ENCODE results near the gene BMP10. TPM values are rescaled to one million over a fixed set of nuclear protein-coding genes. Genes with fewer than 3 reads are reported as not detected.
A peak's percentile ranks its signal among the peaks of the same experiment; 100 is the strongest.

Gene BMP10
- total and polyA plus RNA-seq, 2 of the 8 experiments (the other 6 are each of a cell fraction or from before 2014, with no cell fraction given) = not detected

GRCh38 chr2:68907232-68907919 is 36.2 kb upstream of the BMP10 start:
- no peaks in the 10 kb centered on the region for H3K23me2 ChIP-seq (ENCODE audit: low read depth, low read length)
- ChIA-PET CTCF (ENCODE audit: partially characterized antibody) (interaction anchor here (0.7 to 4.4 kb wide), 19 partner anchors 9 to 446 kb away, joined by 3 to 25 read pairs (median 6); no protein-coding TSS in a partner anchor), POLR2A (ENCODE audit: partially characterized antibody) (interaction anchor here (1.4 to 1.6 kb wide), 2 partner anchors 9 to 440 kb away, joined by 4 to 5 read pairs; partner anchors contain the start of genes APLF and FBXO48)
- no peak overlapping the region for H3K27ac ChIP-seq (ENCODE audit: low read depth, low read length)
- H3K4me1 ChIP-seq (replicated peaks in 1 of 4; ENCODE audit: control insufficient read depth in 3 of 4, insufficient read depth in 4 of 4, low read length in 3 of 4) = peaks cover 0 to 7% (median 4%) of the 10 kb centered on the region in 4 experiments; a peak in 4 of 7 replicates
- no peak overlapping the region for H2BK20ac ChIP-seq (ENCODE audit: low read length)
- no peaks in the 10 kb centered on the region for H4K20me1 ChIP-seq (replicated peaks in 1 of 2; ENCODE audit: control insufficient read depth in 1 of 2, insufficient read depth in 2 of 2, low read length in 2 of 2)
- H4K5ac ChIP-seq (ENCODE audit: insufficient read length, low read depth, low read length) = no peak overlapping the region
- H3K27me3 ChIP-seq (replicated peaks in 1 of 4; ENCODE audit: control insufficient read depth in 3 of 4, extremely low read depth in 1 of 4, insufficient read depth in 3 of 4, low read length in 3 of 4) = no peaks in the 10 kb centered on the region
- H4K91ac ChIP-seq (replicated peaks; ENCODE audit: insufficient read length, low read length) = no peak overlapping the region
- no peak overlapping the region for H2AFZ ChIP-seq (ENCODE audit: low read length)
- no peaks in the 10 kb centered on the region for H3K79me2 ChIP-seq (ENCODE audit: control insufficient read depth in 1 of 2, insufficient read depth in 2 of 2, low read length in 2 of 2)
- no peak overlapping the region; a peak in 1 of 7 replicates for H3K9ac ChIP-seq (replicated peaks in 1 of 4; ENCODE audit: extremely low read depth in 1 of 4, low read depth in 3 of 4, low read length in 3 of 4)
- peak overlapping the region; percentile 20; the same call in 1 of the 2 replicates for H2AK5ac ChIP-seq (ENCODE audit: low read depth, low read length)
- H3K36me3 ChIP-seq (ENCODE audit: control insufficient read depth in 2 of 4, insufficient read depth in 4 of 4, low read length in 3 of 4) = no peaks in the 10 kb centered on the region
- TF ChIP-seq CREB1 (IDR thresholded peaks at IDR 0.05) (no peak), HDAC6 (IDR thresholded peaks at IDR 0.05; ENCODE audit: low read depth, low read length) (no peak), CBX5 (IDR thresholded peaks at IDR 0.05; ENCODE audit: low read depth, low read length) (no peak), SIX5 (IDR thresholded peaks at IDR 0.05; ENCODE audit: low read depth, low read length) (no peak), YY1 (IDR thresholded peaks at IDR 0.05; ENCODE audit: low read depth, low read length) (no peak), EP300 (IDR thresholded peaks at IDR 0.05; ENCODE audit: borderline replicate concordance in 1 of 2, low read depth in 2 of 2, low read length in 2 of 2) (no peak), SIN3A (conservative IDR thresholded peaks at IDR 0.05 in 1 of 2, IDR thresholded peaks at IDR 0.05 in 1 of 2; ENCODE audit: low read depth in 1 of 2, low read length in 2 of 2) (no peak), SP4 (IDR thresholded peaks at IDR 0.05; ENCODE audit: low read length) (no peak), ASH2L (IDR thresholded peaks at IDR 0.05; ENCODE audit: low read length) (no peak)
- H2BK15ac ChIP-seq (ENCODE audit: low read length) = no peak overlapping the region
- H2BK12ac ChIP-seq (ENCODE audit: low read depth, low read length) = no peak overlapping the region; the same call in 1 of the 2 replicates
- H3K23ac ChIP-seq (ENCODE audit: insufficient read length) = no peak overlapping the region
- no peak overlapping the region for H4K8ac ChIP-seq (ENCODE audit: extremely low read depth, insufficient read depth, low read length)
- no peak for DNase-seq (ENCODE audit: low read depth in 1 of 2, low spot score in 2 of 2)
- no peak overlapping the region for H3K4ac ChIP-seq (replicated peaks; ENCODE audit: insufficient read length, low read depth, low read length)
- no peak overlapping the region for H3K14ac ChIP-seq (ENCODE audit: insufficient read length)
- WGBS, 2 experiments (ENCODE audit: extremely low coverage in 1 of 2, insufficient coverage in 1 of 2, insufficient read length in 1 of 2, insufficient replicate concordance in 2 of 2, low coverage in 1 of 2, low lambda C conversion rate in 2 of 2, missing lambda C conversion rate in 1 of 2) = 84% methylated on average over 5 of the region's 5 CpGs; no CpG with 5 or more reads in 1 of the 2 experiments
- FAIRE-seq = no peak
- no peak overlapping the region for H2BK120ac ChIP-seq (replicated peaks; ENCODE audit: low read depth, low read length)
- H3K4me3 ChIP-seq (ENCODE audit: extremely low read depth in 1 of 4, insufficient read depth in 2 of 4, low read depth in 3 of 4, low read length in 4 of 4) = no peak overlapping the region
- H3K4me2 ChIP-seq (ENCODE audit: insufficient read depth in 1 of 2, low read depth in 2 of 2, low read length in 2 of 2) = no peak overlapping the region
- H3K18ac ChIP-seq (ENCODE audit: extremely low read depth, low read length) = no peak overlapping the region
- H3K79me1 ChIP-seq (ENCODE audit: low read depth, low read length) = no peaks in the 10 kb centered on the region
- H3K9me3 ChIP-seq (ENCODE audit: insufficient read depth in 2 of 2, low read depth in 1 of 2, low read length in 1 of 2) = no peaks in the 10 kb centered on the region
- no peak overlapping the region for H3K56ac ChIP-seq (replicated peaks; ENCODE audit: insufficient read length, low read depth, low read length)
- no peak overlapping the region for H2BK5ac ChIP-seq (ENCODE audit: low read depth, low read length)
